Measurements from ENCODE around the gene NOL9. TPM values are rescaled to one million over a fixed set of nuclear protein-coding genes. Genes with fewer than 3 reads are reported as not detected.
"Not testable (repeated sequence)": the region's sequence is repeated elsewhere in the genome, so short reads cannot be mapped to it uniquely, and the experiment has no call there.

Gene NOL9
- total RNA-seq = 26.0 TPM

GRCh38 chr1:6554031-6554906 lies at the start of gene NOL9:
TSS of gene NOL9 (minus strand) at chr1:6554513. CDS start at chr1:6554502, 11 bp downstream.
- DNase-seq (ENCODE audit: low spot score) = peak; percentile 97
- peak; percentile 98 for ATAC-seq
- intact Hi-C loops (cut with DNase I) = loop anchor here (10.0 kb wide), 1 partner anchor 91 kb away; no protein-coding TSS in a partner anchor

GRCh38 chr1:6603238-6603914 lies 49.1 kb upstream of the NOL9 start:
- DNase-seq (ENCODE audit: low spot score) (peak; percentile 81), ATAC-seq (peak; percentile 59)
- intact Hi-C loops (cut with DNase I) = no loop called here

DNA sequence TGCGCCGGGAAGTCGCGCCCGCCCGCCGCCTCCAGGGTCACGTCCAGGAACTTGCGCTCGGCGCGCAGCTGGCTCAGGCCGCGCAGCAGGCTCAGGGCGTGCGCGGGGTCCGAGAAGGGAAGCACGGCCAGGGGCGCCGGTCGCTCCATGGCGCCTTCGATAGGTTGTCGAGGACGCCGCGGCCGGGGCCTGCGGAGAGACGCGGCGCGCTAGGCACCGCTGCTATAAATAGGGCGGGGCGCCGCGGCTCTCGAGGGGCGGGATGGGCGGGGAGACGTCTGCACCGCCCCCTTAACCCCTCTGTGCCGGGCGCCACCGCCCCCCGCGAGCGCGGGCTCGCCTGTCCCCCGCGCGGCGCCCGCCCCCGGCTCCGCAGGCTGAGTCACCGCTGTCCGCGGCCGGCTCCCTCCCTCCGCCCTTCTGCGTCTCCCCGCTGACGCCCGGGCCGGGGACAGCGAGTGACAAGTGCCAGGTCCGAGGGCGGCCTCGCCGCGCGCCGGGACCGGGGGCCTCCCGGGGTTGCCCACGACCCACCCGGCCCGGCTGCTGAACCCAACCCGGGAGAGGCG lies 48.4 kb upstream of the NOL9 start, which contains the start of gene KLHL21:
KLHL21 (minus strand) TSS at position 201 of the 569 bp plus-strand sequence; CDS start at position 149, 52 bp downstream.
- intact Hi-C loops (cut with DNase I) = no loop called here
- ATAC-seq (peak; percentile 69), DNase-seq (ENCODE audit: low spot score) (peak; percentile 94)

GRCh38 chr1:6601923-6602668 lies 47.8 kb upstream of the NOL9 start:
- intact Hi-C loops (cut with DNase I) = no loop called here
- ATAC-seq (no peak), DNase-seq (ENCODE audit: low spot score) (peak; percentile 67)

- DNase-seq (ENCODE audit: low spot score) (peak; percentile 85), ATAC-seq (peak; percentile 73)
- intact Hi-C loops (cut with DNase I) = no loop called here
These were observed 47.0 kb upstream of the NOL9 start for GRCh38 chr1:6601049-6601922.

DNA sequence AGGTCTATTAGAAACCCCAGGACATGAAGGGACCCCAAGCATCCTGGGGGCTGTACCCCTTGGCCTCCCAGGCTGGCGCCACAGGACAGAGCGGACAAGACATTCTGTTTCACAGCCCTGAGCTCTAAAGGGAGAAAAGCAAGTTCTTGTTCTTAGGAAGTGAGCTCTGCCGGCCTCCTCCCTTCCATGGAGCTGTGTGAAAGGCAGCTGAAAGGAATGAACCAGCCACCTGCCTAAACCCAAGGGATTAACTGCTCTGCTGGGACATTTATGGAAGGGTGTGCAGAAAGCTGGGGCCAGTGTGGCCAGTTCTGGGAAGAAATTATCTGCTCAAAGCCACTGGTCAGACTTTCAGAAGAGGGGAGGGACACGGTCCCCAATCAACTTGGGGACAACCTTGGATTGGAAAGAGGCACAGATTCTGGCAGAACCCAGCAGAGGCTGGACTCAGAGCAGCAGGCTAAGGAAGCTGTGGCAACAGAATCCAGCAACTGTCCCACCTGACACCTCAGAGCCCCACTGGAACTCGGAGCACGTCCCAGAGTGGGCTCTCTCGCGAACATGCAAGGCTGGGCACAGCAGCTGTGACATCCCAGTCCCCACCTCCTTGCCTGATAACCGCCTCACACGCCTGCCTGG lies 46.2 kb upstream of the NOL9 start:
- DNase-seq (ENCODE audit: low spot score) (no peak), ATAC-seq (no peak)
- intact Hi-C loops (cut with DNase I) = no loop called here

- intact Hi-C loops (cut with DNase I); DNase-seq (ENCODE audit: low spot score); ATAC-seq: not testable (repeated sequence)
These were observed 45.7 kb upstream of the NOL9 start for GRCh38 chr1:6599991-6600390.

DNA sequence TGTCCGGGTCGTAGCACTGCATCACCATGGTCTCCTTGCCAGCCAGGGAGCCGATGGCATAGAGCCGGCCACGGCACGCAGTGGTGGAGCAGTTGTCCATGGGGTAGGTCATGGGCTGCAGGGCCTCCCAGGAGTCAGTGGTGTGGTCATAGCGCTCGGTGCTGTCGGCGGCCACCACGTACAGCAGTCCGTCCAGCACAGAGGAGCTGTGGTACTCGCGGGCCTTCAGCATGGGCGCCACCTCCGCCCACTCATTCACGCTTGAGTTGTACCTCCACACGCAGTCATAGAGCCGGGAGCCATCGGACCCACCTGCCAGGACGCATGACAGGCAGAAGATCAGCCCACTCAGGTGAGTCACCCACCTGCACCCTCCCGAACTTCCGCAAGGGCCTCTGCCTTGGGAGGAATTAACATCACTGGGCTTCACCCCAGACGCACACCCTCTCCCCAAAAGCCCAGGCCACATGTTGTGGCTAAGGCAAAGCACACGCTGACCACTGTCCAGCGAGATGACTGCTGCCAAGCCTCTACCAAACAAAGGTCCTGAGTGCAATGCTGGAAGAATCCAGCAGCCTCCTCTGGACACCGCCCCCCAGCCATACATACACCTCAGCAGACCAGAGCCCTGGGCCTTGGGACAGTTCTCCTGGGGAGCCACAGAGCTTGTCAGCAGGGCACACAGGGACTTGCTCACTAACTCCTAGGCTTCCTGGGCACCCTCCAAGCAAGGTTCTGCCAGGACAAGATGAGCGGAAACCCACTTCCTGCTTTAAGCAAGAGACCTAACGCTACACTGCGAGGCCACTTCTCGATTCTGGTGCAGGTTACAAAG lies 45.0 kb upstream of the NOL9 start:
- intact Hi-C loops (cut with DNase I) = no loop called here
- no peak for ATAC-seq

GRCh38 chr1:6597777-6598131 lies 43.4 kb upstream of the NOL9 start:
- intact Hi-C loops (cut with DNase I) = no loop called here
- ATAC-seq = no peak
- no peak for DNase-seq (ENCODE audit: low spot score)

More for the DNA sequence above, 45.0 kb upstream of the NOL9 start:
- no peak for DNase-seq (ENCODE audit: low spot score)

- ATAC-seq (no peak), DNase-seq (ENCODE audit: low spot score) (no peak)
- intact Hi-C loops (cut with DNase I) = no loop called here
These were observed 42.8 kb upstream of the NOL9 start for GRCh38 chr1:6596886-6597776.

DNA sequence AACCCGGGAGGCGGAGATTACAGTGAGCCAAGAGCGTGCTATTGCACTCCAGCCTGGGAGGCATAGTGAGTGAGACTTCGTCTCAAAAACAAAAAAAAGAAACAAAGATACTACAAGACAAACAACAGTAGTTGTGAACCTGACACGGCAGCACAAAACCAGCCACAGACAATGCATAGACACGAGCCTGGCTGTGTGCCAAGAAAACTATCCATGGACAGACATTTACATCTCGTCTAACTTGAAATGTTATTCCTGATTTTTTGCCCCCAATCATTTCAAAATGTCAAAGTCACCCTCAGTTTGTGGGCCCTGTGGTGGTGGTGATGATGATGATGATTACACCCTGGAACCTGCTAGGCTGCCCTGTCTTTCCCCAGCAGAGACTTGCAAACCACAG lies 42.0 kb upstream of the NOL9 start:
- DNase-seq (ENCODE audit: low spot score) (no peak), ATAC-seq (no peak)
- intact Hi-C loops (cut with DNase I) = no loop called here

DNA sequence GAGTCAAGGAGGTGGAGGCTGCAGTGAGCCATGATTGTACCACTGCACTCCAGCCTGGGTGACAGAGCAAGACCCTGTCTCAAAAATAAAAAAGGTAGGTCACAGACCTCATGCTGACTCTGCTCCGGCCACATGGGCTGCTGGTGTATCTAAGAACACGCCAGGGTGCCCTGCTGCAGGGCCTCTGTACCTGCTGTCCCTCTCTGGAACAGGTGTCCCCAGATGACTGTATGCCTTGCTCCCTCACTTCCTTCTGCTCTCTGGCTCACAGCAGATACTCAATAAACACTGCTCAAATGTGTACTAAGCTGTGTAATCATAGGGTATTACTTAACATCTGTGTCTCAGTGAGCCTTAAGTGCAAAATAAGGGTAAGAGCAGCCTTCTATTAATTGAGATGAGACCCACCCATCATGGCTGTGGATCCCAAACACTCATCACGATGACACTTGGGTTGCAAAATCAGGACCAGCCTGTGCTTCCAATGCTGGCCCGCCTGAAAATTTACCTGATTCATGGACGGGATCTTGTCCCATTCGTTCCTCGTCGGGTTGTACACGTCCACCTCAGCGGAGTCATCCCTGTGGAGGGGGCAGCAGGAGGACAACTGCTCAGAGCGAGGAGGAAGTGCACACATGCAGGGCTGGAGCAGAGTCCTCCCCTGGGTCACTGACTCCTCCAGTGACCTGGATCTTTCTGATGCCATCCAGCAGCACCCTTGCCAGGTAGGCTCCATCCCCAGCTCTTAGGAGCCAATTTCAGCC lies 40.8 kb upstream of the NOL9 start:
- intact Hi-C loops (cut with DNase I) = no loop called here
- DNase-seq (ENCODE audit: low spot score) = no peak
- ATAC-seq = no peak

DNA sequence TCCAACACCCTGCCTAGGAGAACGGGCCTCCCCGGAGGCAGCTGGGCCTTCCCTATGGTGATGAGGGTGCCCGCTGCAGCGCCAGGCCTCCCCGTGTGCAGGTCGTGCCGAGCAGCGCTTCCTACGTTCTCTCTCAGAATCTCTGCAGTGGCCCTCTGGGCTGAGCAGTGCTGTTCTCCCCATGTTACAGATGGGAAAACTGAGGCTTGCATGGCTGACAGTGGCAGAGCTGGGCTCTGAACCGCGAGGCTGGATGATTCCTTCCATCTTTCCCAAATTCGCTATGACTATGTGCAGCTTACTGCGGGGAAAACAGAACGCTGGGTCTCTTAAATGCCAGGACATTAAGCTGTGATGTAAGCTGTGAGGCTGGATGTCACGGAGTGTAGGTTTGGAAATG lies 39.5 kb upstream of the NOL9 start:
- ATAC-seq (no peak), DNase-seq (ENCODE audit: low spot score) (no peak)
- intact Hi-C loops (cut with DNase I) = no loop called here

GRCh38 chr1:6592865-6593593 lies 38.7 kb upstream of the NOL9 start:
- no peak for ATAC-seq
- intact Hi-C loops (cut with DNase I) = no loop called here
- DNase-seq (ENCODE audit: low spot score) = no peak

DNA sequence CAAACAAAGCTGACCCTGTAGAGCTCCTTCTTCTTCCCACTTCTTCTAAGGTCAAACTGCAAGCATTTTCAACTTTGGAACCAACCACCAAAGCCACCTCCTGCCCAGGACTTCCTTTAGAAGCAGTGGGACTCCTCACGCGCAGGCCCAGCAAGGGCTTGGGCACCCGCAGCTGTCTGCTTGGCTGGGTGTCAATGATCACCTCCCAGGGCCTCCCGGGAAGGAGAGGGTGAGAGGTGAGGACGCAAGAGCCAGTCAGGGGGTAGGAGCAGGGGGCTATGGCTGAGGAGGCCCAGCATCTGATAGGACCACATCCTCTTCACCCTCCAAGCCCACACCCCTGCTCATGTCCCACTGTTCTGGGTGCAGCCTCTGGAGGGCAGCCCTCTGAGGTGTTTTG lies 38.1 kb upstream of the NOL9 start:
- ATAC-seq = no peak
- no peak for DNase-seq (ENCODE audit: low spot score)
- intact Hi-C loops (cut with DNase I) = no loop called here

Measured in sciatic nerve (tissue), 2 donors.